GM12892 (cell line): ENCODE data around the gene GNAI3. TPM values are rescaled to one million over a fixed set of nuclear protein-coding genes. Genes with fewer than 3 reads are reported as not detected.
A peak's percentile ranks its signal among the peaks of the same experiment; 100 is the strongest.

Experiments used
- DNase-seq: peaks from one replicate; pipeline ENCODE4 v3.0.0; 2011; ENCODE audit not compliant: insufficient read length
- FAIRE-seq: peaks from 2 replicates; lab custom pipeline; 2011; peaks lifted over from hg19 to GRCh38; lab: Jason Lieb, UNC
- POLR2A ChIP-seq: IDR thresholded peaks from 2 replicates; pipeline ENCODE4 v1.6.1; 2011; ENCODE audit warnings: low read depth, low read length, control low read depth
- POLR2AphosphoS5 ChIP-seq: IDR thresholded peaks from 2 replicates; pipeline ENCODE4 v1.6.1; 2011; ENCODE audit warnings: low read depth, low read length, control low read depth
- TAF1 ChIP-seq: IDR thresholded peaks from 2 replicates; pipeline ENCODE4 v1.6.1; 2011; ENCODE audit warnings: low read depth, mild to moderate bottlenecking, control low read depth, low read length, borderline replicate concordance
- polyA plus RNA-seq: library from polyadenylated mRNA; unstranded; fragments of >200 nt; gene quantifications from one replicate; pipeline ENCODE4 v1.2.1, GENCODE V29; 2012; ENCODE audit warnings: missing spikeins, inconsistent platforms; ENCODE audit not compliant: missing spikeins

Gene GNAI3
- polyA plus RNA-seq: 6.1 TPM

DNA sequence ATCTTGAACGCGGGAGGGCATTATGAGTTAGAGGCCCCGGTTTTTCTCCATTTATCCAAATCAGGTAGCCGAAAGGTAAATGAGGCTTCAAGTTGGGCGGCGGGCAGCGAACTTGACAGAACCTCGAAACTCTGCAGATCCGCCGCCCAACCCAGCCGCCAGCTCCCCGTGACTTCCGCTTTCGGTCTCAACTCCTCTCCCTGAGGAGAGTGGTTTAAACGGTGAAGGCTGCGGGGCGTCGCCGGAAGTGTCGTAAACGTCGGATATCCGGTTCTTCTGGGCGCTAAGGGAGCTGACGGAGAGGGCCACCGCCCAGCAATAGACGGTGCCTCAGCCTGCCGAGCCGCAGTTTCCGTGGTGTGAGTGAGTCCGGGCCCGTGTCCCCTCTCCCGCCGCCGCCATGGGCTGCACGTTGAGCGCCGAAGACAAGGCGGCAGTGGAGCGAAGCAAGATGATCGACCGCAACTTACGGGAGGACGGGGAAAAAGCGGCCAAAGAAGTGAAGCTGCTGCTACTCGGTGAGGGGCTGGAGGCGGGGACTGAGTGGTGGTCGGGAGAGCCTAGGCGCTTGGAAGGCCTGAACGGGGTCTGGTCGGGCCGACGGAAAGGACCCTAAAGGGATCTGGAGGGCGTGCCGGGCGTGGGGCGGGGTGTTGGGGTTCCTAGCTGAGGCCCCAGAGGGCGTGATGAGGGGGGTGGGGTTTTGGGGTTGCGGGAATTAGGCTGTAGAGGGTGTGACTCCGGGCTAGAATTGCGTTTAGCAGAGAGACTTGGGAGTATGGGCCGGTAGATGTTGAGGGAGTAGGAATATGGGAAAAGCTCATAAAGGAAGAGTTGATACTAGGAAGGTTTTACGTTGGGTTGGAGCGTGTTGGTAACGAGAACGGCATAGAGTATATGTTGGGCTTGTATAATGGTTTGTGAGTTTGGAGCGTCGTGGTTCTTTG, at the start of gene GNAI3:
TSS of gene GNAI3 (plus strand) at position 295 of the 947 bp plus-strand sequence. CDS start at position 401, 106 bp downstream.
- TF ChIP-seq POLR2AphosphoS5 (peak; percentile 92), TAF1 (peak; percentile 86), POLR2A (peak; percentile 96)
- FAIRE-seq (peak; percentile 94), DNase-seq (peak; percentile 86)

GRCh38 chr1:109499081-109499480, 49.3 kb upstream of the GNAI3 start:
- DNase-seq (no peak), FAIRE-seq (no peak)
- no peak for TF ChIP-seq POLR2AphosphoS5
- TF ChIP-seq POLR2A: no peak

DNA sequence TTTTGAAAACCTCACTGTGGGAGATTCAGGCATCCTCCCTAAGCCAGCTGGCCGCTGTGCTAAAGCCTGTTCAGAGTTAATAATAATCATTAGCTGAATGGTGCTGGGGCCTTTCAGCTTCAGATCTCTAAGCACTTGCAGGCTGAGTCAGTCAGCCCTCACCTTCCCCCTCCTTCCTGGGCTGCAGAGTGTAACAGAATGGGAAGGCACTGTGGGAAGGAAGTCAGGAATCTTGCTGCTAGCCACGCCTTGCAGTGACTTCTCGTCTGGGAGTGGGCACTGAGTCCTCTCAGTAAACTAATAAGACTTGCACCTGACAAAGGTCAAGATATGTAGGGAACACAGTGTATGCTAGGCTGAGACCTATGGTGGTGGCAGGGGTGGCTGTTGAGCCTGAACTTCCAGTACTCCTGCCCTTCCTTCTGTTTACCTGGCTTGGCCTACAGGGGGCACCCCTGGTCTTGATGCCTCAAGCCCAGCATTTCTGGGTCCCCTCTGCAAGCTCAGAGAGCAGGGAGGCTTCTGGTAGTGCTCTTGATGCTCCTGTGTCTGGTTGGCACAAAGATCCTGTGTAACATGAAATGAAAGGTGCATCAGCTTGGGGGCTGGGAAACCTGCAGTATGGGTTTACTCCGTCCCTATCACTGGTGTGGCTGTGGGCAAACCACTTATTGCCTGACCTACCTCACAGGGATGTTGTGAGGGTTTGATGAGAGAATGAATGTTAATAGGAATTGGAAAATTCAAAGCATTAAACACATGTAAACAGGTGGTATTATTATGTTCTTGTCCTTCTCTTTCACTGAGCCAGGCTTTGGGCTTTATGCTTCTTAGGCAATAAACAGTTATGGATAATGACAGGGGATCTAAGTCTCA, 48.5 kb upstream of the GNAI3 start:
- no peak for DNase-seq
- FAIRE-seq: no peak

DNA sequence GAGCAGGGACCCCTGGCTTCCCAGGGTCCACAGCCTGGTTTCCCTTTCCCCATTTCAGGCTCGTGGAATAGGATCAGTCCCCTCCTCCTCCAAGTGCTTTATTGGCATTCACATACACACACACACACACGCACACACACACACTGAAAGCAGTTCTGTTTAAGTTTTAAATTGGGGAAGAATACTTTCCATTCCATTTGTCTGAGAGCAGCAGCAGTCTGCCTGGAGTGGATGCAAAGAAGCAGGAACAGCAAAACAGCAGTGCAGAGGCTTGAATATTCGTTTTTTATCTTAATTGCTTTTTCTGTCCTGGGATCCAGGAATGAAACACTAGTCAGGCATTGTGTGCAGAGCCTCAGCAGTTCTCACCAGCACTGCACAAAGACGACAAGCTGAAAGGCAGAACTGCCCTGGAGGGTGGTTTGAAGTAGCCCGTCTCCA, 47.5 kb upstream of the GNAI3 start:
- no peak for DNase-seq
- FAIRE-seq: no peak
- TF ChIP-seq TAF1 (no peak), POLR2AphosphoS5 (no peak), POLR2A (no peak)

More for the DNA sequence above, 48.5 kb upstream of the GNAI3 start:
- TF ChIP-seq POLR2A (no peak), POLR2AphosphoS5 (no peak), TAF1 (no peak)

DNA sequence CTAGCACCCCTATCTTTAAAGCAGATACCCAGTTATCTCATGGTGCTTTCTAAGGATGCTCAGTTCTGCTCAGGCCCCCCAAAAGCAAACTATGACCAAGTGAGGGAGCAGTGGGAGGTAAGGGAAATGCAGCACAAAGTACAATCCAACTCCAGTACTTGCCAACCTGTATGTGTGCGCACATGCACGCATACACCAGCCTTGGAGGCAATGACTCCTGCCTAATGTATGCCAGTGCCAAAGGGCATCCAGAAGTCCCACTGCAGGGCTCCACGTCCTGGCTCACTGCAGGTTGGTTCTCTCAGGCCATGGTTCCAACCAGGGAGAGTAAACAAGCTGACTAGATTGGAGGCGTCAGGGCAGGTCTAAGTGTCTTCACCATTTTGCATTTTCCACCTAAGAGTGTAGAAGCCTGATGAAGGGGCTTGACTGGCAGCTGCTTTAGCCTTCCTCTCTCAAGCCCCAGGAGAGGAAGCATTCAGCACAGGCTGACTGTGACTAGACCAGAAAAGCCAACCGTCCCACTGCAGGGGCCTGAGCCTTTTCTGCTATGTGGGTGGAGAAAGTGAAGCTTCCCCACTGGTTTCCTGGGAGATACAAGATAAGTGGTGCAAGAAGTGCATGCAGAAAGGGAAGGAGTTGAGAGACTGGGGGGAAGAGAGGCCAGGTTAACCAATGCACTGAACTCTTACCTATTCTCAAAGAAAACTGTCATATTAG, 46.6 kb upstream of the GNAI3 start:
- no peak for FAIRE-seq
- no peak for TF ChIP-seq POLR2A
- TF ChIP-seq TAF1: no peak
- TF ChIP-seq POLR2AphosphoS5: no peak
- no peak for DNase-seq

DNA sequence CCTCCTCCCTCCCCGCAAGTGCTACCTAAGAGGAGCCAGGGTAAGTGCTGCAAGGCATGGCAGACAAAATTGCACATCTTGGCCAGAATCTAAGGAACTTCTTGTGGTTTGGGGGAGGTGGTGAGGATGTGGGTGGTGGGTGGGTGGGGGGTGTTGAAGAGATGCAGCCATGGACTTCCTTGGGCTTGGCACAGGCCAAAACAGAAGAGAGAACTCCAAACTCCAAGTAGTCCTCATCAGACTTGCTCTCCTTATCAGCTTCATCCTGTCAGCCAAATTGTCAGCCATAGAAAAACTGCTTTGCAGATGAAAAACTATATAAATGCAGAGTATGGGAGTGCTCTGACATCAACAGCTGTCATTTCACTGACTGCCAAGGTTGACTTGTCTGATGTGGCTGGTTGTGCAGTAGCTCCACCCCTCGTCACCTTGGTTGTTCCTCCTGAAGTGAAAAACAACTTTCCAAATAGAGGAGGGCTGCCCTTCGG, 46.0 kb upstream of the GNAI3 start:
- no peak for FAIRE-seq
- no peak for DNase-seq
- TF ChIP-seq POLR2AphosphoS5 (no peak), TAF1 (no peak), POLR2A (no peak)

DNA sequence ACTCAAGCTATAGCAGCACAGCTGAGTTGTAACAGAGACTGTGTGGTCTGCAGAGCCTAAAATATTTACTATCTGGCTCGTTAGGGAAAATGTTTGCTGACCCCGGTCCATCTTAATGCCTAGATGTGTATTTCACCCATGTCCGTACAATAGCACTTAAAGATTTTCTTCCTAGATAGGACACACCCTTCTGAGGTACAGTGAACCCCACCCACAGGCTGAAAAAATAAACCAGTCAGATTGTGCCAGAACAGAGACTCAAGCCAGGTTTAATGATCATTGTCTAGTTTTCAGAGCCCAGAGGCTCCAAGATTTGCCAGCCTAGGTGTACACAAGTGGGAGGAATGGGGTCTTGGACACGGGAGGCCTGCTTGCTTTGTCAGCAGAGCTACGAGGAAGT, 44.5 kb upstream of the GNAI3 start:
- FAIRE-seq (no peak), DNase-seq (no peak)
- TF ChIP-seq POLR2A (no peak), POLR2AphosphoS5 (no peak), TAF1 (no peak)

GRCh38 chr1:109504974-109505373, 43.4 kb upstream of the GNAI3 start:
- TF ChIP-seq TAF1 (no peak), POLR2AphosphoS5 (no peak), POLR2A (no peak)
- DNase-seq (no peak), FAIRE-seq (no peak)

- DNase-seq: no peak
- FAIRE-seq: no peak
- TF ChIP-seq POLR2A (no peak), TAF1 (no peak), POLR2AphosphoS5 (no peak)
Observed at GRCh38 chr1:109508001-109508872, 40.2 kb upstream of the GNAI3 start.

DNA sequence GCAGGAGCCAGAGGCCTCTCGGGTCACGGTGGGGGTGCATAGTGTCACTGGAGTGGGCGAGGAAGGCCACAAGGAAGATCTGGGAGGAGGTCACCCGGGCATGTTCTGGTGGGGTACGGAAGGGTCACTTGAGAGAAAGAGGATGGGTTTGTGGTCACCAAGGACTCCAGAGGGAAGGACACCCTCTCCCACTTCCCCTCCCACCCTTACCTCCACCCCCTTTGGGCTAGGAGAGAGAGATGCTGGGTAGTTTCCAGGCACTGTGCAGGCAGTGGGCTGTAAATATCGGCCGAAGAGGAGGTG, 39.6 kb upstream of the GNAI3 start:
- no peak for FAIRE-seq
- TF ChIP-seq POLR2A (no peak), TAF1 (no peak), POLR2AphosphoS5 (no peak)
- no peak for DNase-seq
